Measurements from ENCODE around the gene FAM98A. TPM values are rescaled to one million over a fixed set of nuclear protein-coding genes. Genes with fewer than 3 reads are reported as not detected.

The FAM98A gene
- total RNA-seq (16.2 and 19.0 TPM in 2 replicates), polyA plus RNA-seq (243 and 312 TPM in 2 replicates), polyA minus RNA-seq (ENCODE audit: low replicate concordance) (46.4 and 47.8 TPM in 2 replicates)
- 159 and 173 TPM in 2 replicates for polyA plus RNA-seq (2012)

- Histone ChIP-seq H3K9ac (ENCODE audit: insufficient read depth, low read length) (peak within 1 kb of the TSS; percentile 85), H3K36me3 (ENCODE audit: control insufficient read depth, insufficient read depth, low read length) (no peaks in the 10 kb centered on the region), H3K4me3 (replicated peaks in 1 of 4; ENCODE audit: control extremely low read depth in 1 of 4, insufficient read depth in 1 of 4, low read depth in 3 of 4, low read length in 4 of 4) (peak within 1 kb of the TSS; percentile 78 to 98 (median 94)), H3K9me3 (ENCODE audit: control insufficient read depth, insufficient read depth, low read depth, low read length) (no peaks in the 10 kb centered on the region), H3K4me2 (ENCODE audit: extremely low read depth, insufficient read depth, low read length) (peak within 1 kb of the TSS; percentile 88), H3K27ac (ENCODE audit: insufficient read depth, low read length) (peak within 1 kb of the TSS; percentile 93), H2AFZ (ENCODE audit: low read length) (peak within 1 kb of the TSS; percentile 98), H3K27me3 (ENCODE audit: control insufficient read depth, insufficient read depth, low read length) (no peaks in the 10 kb centered on the region), H3K79me2 (ENCODE audit: control insufficient read depth, insufficient read depth, low read length) (peaks cover 44% of the 10 kb centered on the region), H3K4me1 (ENCODE audit: control insufficient read depth, extremely low read depth, insufficient read depth, low read length) (no peaks in the 10 kb centered on the region), H4K20me1 (ENCODE audit: control insufficient read depth, extremely low read depth, insufficient read depth, low read length) (no peaks in the 10 kb centered on the region)
- DNase-seq (ENCODE audit: low read depth in 2 of 2), result peak; percentile 98 to 99
- TF ChIP-seq EZH2 (IDR thresholded peaks at IDR 0.05; ENCODE audit: low read length, missing control alignments) (no peak), CTCF (conservative IDR thresholded peaks at IDR 0.05 in 1 of 2, IDR thresholded peaks at IDR 0.05 in 1 of 2; ENCODE audit: low read depth in 1 of 2, low read length in 2 of 2) (peak; percentile 17 to 23)
Measured at GRCh38 chr2:33599175-33599942, at the start of gene FAM98A. Gene FAM98A (minus strand): TSS chr2:33599299. CDS start chr2:33599221, 78 bp downstream.

GRCh38 chr2:33645861-33646260 is 46.8 kb upstream of the FAM98A start:
- no peak overlapping the region for H3K27ac ChIP-seq (ENCODE audit: insufficient read depth, low read length)
- no peak overlapping the region for H3K9ac ChIP-seq (ENCODE audit: insufficient read depth, low read length)
- H3K36me3 ChIP-seq (ENCODE audit: control insufficient read depth, insufficient read depth, low read length), result no peaks in the 10 kb centered on the region
- H3K4me3 ChIP-seq (replicated peaks in 1 of 4; ENCODE audit: control extremely low read depth in 1 of 4, insufficient read depth in 1 of 4, low read depth in 3 of 4, low read length in 4 of 4), result no peak overlapping the region
- no peaks in the 10 kb centered on the region for H3K27me3 ChIP-seq (ENCODE audit: control insufficient read depth, insufficient read depth, low read length)
- H3K4me2 ChIP-seq (ENCODE audit: extremely low read depth, insufficient read depth, low read length), result no peak overlapping the region
- H4K20me1 ChIP-seq (ENCODE audit: control insufficient read depth, extremely low read depth, insufficient read depth, low read length), result no peaks in the 10 kb centered on the region
- H3K79me2 ChIP-seq (ENCODE audit: control insufficient read depth, insufficient read depth, low read length), result no peaks in the 10 kb centered on the region
- DNase-seq (ENCODE audit: low read depth in 2 of 2), result peak; percentile 6 to 51
- no peaks in the 10 kb centered on the region for H3K9me3 ChIP-seq (ENCODE audit: control insufficient read depth, insufficient read depth, low read depth, low read length)
- TF ChIP-seq CTCF (conservative IDR thresholded peaks at IDR 0.05 in 1 of 2, IDR thresholded peaks at IDR 0.05 in 1 of 2; ENCODE audit: low read depth in 1 of 2, low read length in 2 of 2), result no peak
- TF ChIP-seq EZH2 (IDR thresholded peaks at IDR 0.05; ENCODE audit: low read length, missing control alignments), result no peak
- no peak overlapping the region for H2AFZ ChIP-seq (ENCODE audit: low read length)
- no peaks in the 10 kb centered on the region for H3K4me1 ChIP-seq (ENCODE audit: control insufficient read depth, extremely low read depth, insufficient read depth, low read length)

- H2AFZ ChIP-seq (ENCODE audit: low read length), result no peak overlapping the region
- no peak overlapping the region for H3K4me3 ChIP-seq (replicated peaks in 1 of 4; ENCODE audit: control extremely low read depth in 1 of 4, insufficient read depth in 1 of 4, low read depth in 3 of 4, low read length in 4 of 4)
- no peaks in the 10 kb centered on the region for H4K20me1 ChIP-seq (ENCODE audit: control insufficient read depth, extremely low read depth, insufficient read depth, low read length)
- no peaks in the 10 kb centered on the region for H3K4me1 ChIP-seq (ENCODE audit: control insufficient read depth, extremely low read depth, insufficient read depth, low read length)
- no peak overlapping the region for H3K4me2 ChIP-seq (ENCODE audit: extremely low read depth, insufficient read depth, low read length)
- H3K79me2 ChIP-seq (ENCODE audit: control insufficient read depth, insufficient read depth, low read length), result no peaks in the 10 kb centered on the region
- DNase-seq (ENCODE audit: low read depth in 2 of 2), result no peak
- TF ChIP-seq EZH2 (IDR thresholded peaks at IDR 0.05; ENCODE audit: low read length, missing control alignments), result no peak
- TF ChIP-seq CTCF (conservative IDR thresholded peaks at IDR 0.05 in 1 of 2, IDR thresholded peaks at IDR 0.05 in 1 of 2; ENCODE audit: low read depth in 1 of 2, low read length in 2 of 2), result no peak
- no peaks in the 10 kb centered on the region for H3K36me3 ChIP-seq (ENCODE audit: control insufficient read depth, insufficient read depth, low read length)
- no peak overlapping the region for H3K9ac ChIP-seq (ENCODE audit: insufficient read depth, low read length)
- H3K27me3 ChIP-seq (ENCODE audit: control insufficient read depth, insufficient read depth, low read length), result no peaks in the 10 kb centered on the region
- no peaks in the 10 kb centered on the region for H3K9me3 ChIP-seq (ENCODE audit: control insufficient read depth, insufficient read depth, low read depth, low read length)
- no peak overlapping the region for H3K27ac ChIP-seq (ENCODE audit: insufficient read depth, low read length)
Measured at GRCh38 chr2:33644215-33644614, 45.1 kb upstream of the FAM98A start.
